GM21786 (cell line): ENCODE data around the gene RBP5.

Experiments
- ATAC-seq: cut with Tn5 transposase; IDR thresholded peaks from one replicate; pipeline ENCODE4 v1.9.1; 2021; ENCODE audit not compliant: unreplicated experiment

RBP5 gene

GRCh38 chr12:7146228-7146627 is 17.5 kb upstream of the RBP5 start:
- ATAC-seq, result no peak

GRCh38 chr12:7145671-7146070 is 17.0 kb upstream of the RBP5 start:
- ATAC-seq, result no peak

- ATAC-seq, result no peak
These were observed 15.9 kb upstream of the RBP5 start for GRCh38 chr12:7144414-7145120.

GRCh38 chr12:7143564-7143963 is 14.9 kb upstream of the RBP5 start:
- ATAC-seq, result no peak

GRCh38 chr12:7142809-7143465 is 14.2 kb upstream of the RBP5 start:
- no peak for ATAC-seq

- no peak for ATAC-seq
These were observed 13.5 kb upstream of the RBP5 start for GRCh38 chr12:7142056-7142644.

- ATAC-seq, result no peak
These were observed 12.8 kb upstream of the RBP5 start for GRCh38 chr12:7141351-7142005.

- ATAC-seq, result no peak
These were observed 10.5 kb upstream of the RBP5 start for GRCh38 chr12:7139200-7139599.

GRCh38 chr12:7137908-7138307 is 9.2 kb upstream of the RBP5 start:
- no peak for ATAC-seq

- ATAC-seq, result no peak
These were observed 8.0 kb upstream of the RBP5 start for GRCh38 chr12:7136676-7137075.

GRCh38 chr12:7136071-7136470 is 7.4 kb upstream of the RBP5 start:
- ATAC-seq, result no peak

- ATAC-seq, result no peak
These were observed 5.9 kb upstream of the RBP5 start for GRCh38 chr12:7134396-7135166.

- no peak for ATAC-seq
These were observed 2.8 kb upstream of the RBP5 start for GRCh38 chr12:7131502-7131866.

- ATAC-seq, result peak; percentile 49
These were observed 2.2 kb upstream of the RBP5 start for GRCh38 chr12:7130701-7131501.

GRCh38 chr12:7129872-7130691 is 1.4 kb upstream of the RBP5 start, which contains the start of gene CLSTN3:
CLSTN3 (plus strand) TSS chr12:7130371; CDS start chr12:7130649, 278 bp downstream.
- ATAC-seq, result peak; percentile 60

GRCh38 chr12:7129287-7129871 is 690 bp upstream of the RBP5 start:
- ATAC-seq, result no peak

- no peak for ATAC-seq
These were observed 618 bp downstream of the RBP5 start for GRCh38 chr12:7127916-7128626.

GRCh38 chr12:7125632-7126227 is 3.0 kb downstream of the RBP5 start:
- no peak for ATAC-seq
